Astrocyte (in vitro differentiated cells and primary cell): ENCODE data around the gene CREB3L2.

Source experiments
- EZH2 ChIP-seq: IDR thresholded peaks from 2 replicates; pipeline ENCODE4 v1.6.1; 2012; ENCODE audit warnings: mild to moderate bottlenecking, low read length, inconsistent platforms; ENCODE audit not compliant: insufficient read depth
- TF ChIP-seq, protein P1 (sequence below): IDR thresholded peaks from 2 replicates; pipeline ENCODE4 v1.5.1; 2011; ENCODE audit warnings: low read depth, mild to moderate bottlenecking, inconsistent platforms, low read length, moderate library complexity; ENCODE audit not compliant: insufficient read depth

DNA sequence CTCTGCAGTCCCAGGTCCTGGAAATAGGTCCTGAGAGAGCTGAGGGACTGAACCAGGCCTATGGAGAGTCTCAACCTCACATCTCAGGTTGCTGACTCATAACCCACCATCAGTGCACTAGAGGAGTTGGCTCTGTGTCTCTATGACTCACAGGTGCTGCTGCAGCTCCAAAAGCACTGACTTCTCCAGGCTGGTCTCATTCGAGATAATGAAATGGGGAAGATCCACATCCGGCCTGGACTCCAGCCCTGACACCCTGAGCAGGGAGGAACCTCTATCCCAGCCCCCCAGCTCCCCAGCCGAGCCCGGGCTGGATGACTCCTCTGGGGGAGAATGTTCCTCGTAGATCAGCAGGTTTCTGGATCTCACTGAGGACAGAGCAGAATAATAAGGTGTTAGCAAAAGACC is 119.6 kb downstream of the CREB3L2 start:
- TF ChIP-seq, protein P1, sequence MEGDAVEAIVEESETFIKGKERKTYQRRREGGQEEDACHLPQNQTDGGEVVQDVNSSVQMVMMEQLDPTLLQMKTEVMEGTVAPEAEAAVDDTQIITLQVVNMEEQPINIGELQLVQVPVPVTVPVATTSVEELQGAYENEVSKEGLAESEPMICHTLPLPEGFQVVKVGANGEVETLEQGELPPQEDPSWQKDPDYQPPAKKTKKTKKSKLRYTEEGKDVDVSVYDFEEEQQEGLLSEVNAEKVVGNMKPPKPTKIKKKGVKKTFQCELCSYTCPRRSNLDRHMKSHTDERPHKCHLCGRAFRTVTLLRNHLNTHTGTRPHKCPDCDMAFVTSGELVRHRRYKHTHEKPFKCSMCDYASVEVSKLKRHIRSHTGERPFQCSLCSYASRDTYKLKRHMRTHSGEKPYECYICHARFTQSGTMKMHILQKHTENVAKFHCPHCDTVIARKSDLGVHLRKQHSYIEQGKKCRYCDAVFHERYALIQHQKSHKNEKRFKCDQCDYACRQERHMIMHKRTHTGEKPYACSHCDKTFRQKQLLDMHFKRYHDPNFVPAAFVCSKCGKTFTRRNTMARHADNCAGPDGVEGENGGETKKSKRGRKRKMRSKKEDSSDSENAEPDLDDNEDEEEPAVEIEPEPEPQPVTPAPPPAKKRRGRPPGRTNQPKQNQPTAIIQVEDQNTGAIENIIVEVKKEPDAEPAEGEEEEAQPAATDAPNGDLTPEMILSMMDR: no peak
- no peak for TF ChIP-seq EZH2
